ENCODE measurements around the gene PMPCA. TPM values are rescaled to one million over a fixed set of nuclear protein-coding genes. Genes with fewer than 3 reads are reported as not detected.

The PMPCA gene
- polyA plus RNA-seq, 1 of the 3 experiments (the other 2 are of a cell fraction), result 125 TPM

GRCh38 chr9:136367296-136368145 is 42.9 kb upstream of the PMPCA start (continued):
- TF ChIP-seq PBX3 (IDR thresholded peaks at IDR 0.05), result no peak
- no peak for TF ChIP-seq TCF12 (IDR thresholded peaks at IDR 0.05)

GRCh38 chr9:136368190-136368589 is 42.3 kb upstream of the PMPCA start:
- TF ChIP-seq RXRA (IDR thresholded peaks at IDR 0.05; ENCODE audit: borderline replicate concordance, low read depth) (no peak), EZH2phosphoT487 (IDR thresholded peaks at IDR 0.05; ENCODE audit: borderline replicate concordance, low read depth) (no peak), NFIC (IDR thresholded peaks at IDR 0.05; ENCODE audit: borderline replicate concordance) (no peak), USF2 (IDR thresholded peaks at IDR 0.05; ENCODE audit: borderline replicate concordance, low read depth, low read length) (no peak), REST (IDR thresholded peaks at IDR 0.05; ENCODE audit: low read depth, low read length) (no peak), RFX5 (IDR thresholded peaks at IDR 0.05; ENCODE audit: low read length) (no peak), CHD2 (IDR thresholded peaks at IDR 0.05; ENCODE audit: low read length, partially characterized antibody) (no peak), PBX3 (IDR thresholded peaks at IDR 0.05) (no peak), JUND (IDR thresholded peaks at IDR 0.05) (no peak), TCF12 (IDR thresholded peaks at IDR 0.05) (no peak), EP300 (IDR thresholded peaks at IDR 0.05; ENCODE audit: borderline replicate concordance in 1 of 2, low read depth in 1 of 2, low read length in 1 of 2) (no peak), RCOR1 (IDR thresholded peaks at IDR 0.05; ENCODE audit: low read length) (no peak), NRF1 (IDR thresholded peaks at IDR 0.05; ENCODE audit: low read depth, low read length) (no peak), MXI1 (IDR thresholded peaks at IDR 0.05; ENCODE audit: low read depth, low read length) (no peak), TAF1 (IDR thresholded peaks at IDR 0.05; ENCODE audit: borderline replicate concordance, low read depth, low read length) (no peak), GATA2 (CRISPR knock-in tag; IDR thresholded peaks at IDR 0.05) (no peak), GABPA (IDR thresholded peaks at IDR 0.05; ENCODE audit: low read depth) (no peak), TEAD4 (IDR thresholded peaks at IDR 0.05; ENCODE audit: borderline replicate concordance, insufficient read depth) (no peak), ELF1 (IDR thresholded peaks at IDR 0.05) (no peak), POLR2AphosphoS5 (IDR thresholded peaks at IDR 0.05; ENCODE audit: low read depth, low read length) (no peak)
- POLR2A ChIA-PET, result no interaction called here
- H3K9ac ChIP-seq, result no peak overlapping the region
- H3K36me3 ChIP-seq (replicated peaks in 1 of 2; ENCODE audit: control insufficient read depth in 1 of 2, insufficient read depth in 2 of 2, low read length in 1 of 2), result no peaks in the 10 kb centered on the region
- H3K79me2 ChIP-seq (ENCODE audit: insufficient read depth), result no peaks in the 10 kb centered on the region
- peaks cover 0 to 36% of the 10 kb centered on the region in 2 experiments; a peak in 1 of 4 replicates for H3K4me1 ChIP-seq (ENCODE audit: control insufficient read depth in 1 of 2, insufficient read depth in 2 of 2, low read depth in 1 of 2, low read length in 1 of 2)
- H3F3A ChIP-seq (replicated peaks; ENCODE audit: insufficient read depth), result no peaks in the 10 kb centered on the region
- DNase-seq, result no peak
- WGBS (ENCODE audit: low lambda C conversion rate), result 90% methylated on average over 5 of the region's 18 CpGs
- no peaks in the 10 kb centered on the region for H3K9me2 ChIP-seq
- no peaks in the 10 kb centered on the region for H3K9me3 ChIP-seq
- H3K27ac ChIP-seq (ENCODE audit: low read depth in 2 of 2, low read length in 1 of 2), result no peak overlapping the region
- H2AFZ ChIP-seq (ENCODE audit: low read depth), result no peak overlapping the region
- H3K4me3 ChIP-seq (ENCODE audit: low read depth in 2 of 2, low read length in 1 of 2), result no peak overlapping the region
- CTCF ChIA-PET, result interaction anchor here (0.7 to 2.3 kb wide), 6 partner anchors 17 to 55 kb away, joined by 3 to 5 read pairs (median 4); no protein-coding TSS in a partner anchor
- no peak overlapping the region for H3K4me2 ChIP-seq
- no peaks in the 10 kb centered on the region for H4K20me1 ChIP-seq (ENCODE audit: insufficient read depth)
- H3K27me3 ChIP-seq (ENCODE audit: insufficient read depth), result no peaks in the 10 kb centered on the region

All from SK-N-SH (cell line).